IMR-90 (cell line): ENCODE results near the gene DCP1A. TPM values are rescaled to one million over a fixed set of nuclear protein-coding genes. Genes with fewer than 3 reads are reported as not detected.

Source experiments
- ATAC-seq: fragments of 200-7000 bp; cut with Tn5 transposase; 2 replicates; pipeline ENCODE4 v1.9.1; 2020; ENCODE audit warnings: low read depth, mild to moderate bottlenecking, moderate library complexity
- BruUV-seq: library from RNA; stranded (reverse); fragments of 400-500 nt; replicated peaks from 2 replicates; lab custom pipeline; 2021; lab: Mats Ljungman, UMichigan
- CTCF ChIA-PET: fragments of 300-600 bp; formaldehyde crosslinking; extraction: SDS; loops from one replicate; lab custom pipeline; 2021; ENCODE audit warnings: antibody characterized with exemption; lab: Yijun Ruan, JAX
- POLR2A ChIA-PET: fragments of 300-600 bp; sonication (Branson Sonifier 250); formaldehyde crosslinking; loops from one replicate; lab custom pipeline; 2022; ENCODE audit warnings: antibody characterized with exemption; ENCODE audit not compliant: unreplicated experiment; lab: Charles Lee
- DNase-seq: peaks from one replicate; pipeline ENCODE4 v3.0.0; 2013
- H2AFZ ChIP-seq: replicated peaks from 2 replicates; pipeline ENCODE3; 2013; ENCODE audit warnings: low read length, mild to moderate bottlenecking; ENCODE audit not compliant: poor library complexity
- H2AK5ac ChIP-seq: 2 replicates; pipeline ENCODE4 v1.6.1; 2013; ENCODE audit warnings: low read depth, low read length, inconsistent platforms
- H2AK9ac ChIP-seq: replicated peaks from 2 replicates; pipeline ENCODE3; 2013; ENCODE audit warnings: mild to moderate bottlenecking, low read depth, low read length, moderate library complexity; ENCODE audit not compliant: poor library complexity
- H2BK120ac ChIP-seq: 2 replicates; pipeline ENCODE4 v1.6.1; 2013; ENCODE audit warnings: low read depth, low read length, inconsistent platforms
- H2BK15ac ChIP-seq: 3 replicates; pipeline ENCODE4 v1.6.1; 2013; ENCODE audit warnings: low read depth, low read length, inconsistent platforms
- H2BK20ac ChIP-seq: 2 replicates; pipeline ENCODE4 v1.6.1; 2013; ENCODE audit warnings: low read depth, mild to moderate bottlenecking, inconsistent platforms, low read length, moderate library complexity
- H2BK5ac ChIP-seq: 2 replicates; pipeline ENCODE4 v1.6.1; 2013; ENCODE audit warnings: mild to moderate bottlenecking, low read depth, low read length, inconsistent platforms; ENCODE audit not compliant: poor library complexity, severe bottlenecking
- H3K14ac ChIP-seq: replicated peaks from 2 replicates; pipeline ENCODE4 v1.6.1; 2013; ENCODE audit warnings: low read depth, low read length, inconsistent platforms
- H3K18ac ChIP-seq: 2 replicates; pipeline ENCODE4 v1.6.1; 2013; ENCODE audit warnings: low read depth, low read length, control low read depth
- H3K23ac ChIP-seq: 2 replicates; pipeline ENCODE4 v1.6.1; 2013; ENCODE audit warnings: low read depth, low read length, inconsistent platforms
- H3K27ac ChIP-seq: 2 replicates; pipeline ENCODE4 v1.5.1; 2013; ENCODE audit warnings: mild to moderate bottlenecking, control low read depth, low read length; ENCODE audit not compliant: insufficient read depth
- H3K27me3 ChIP-seq: 2 replicates; pipeline ENCODE4 v1.6.1; 2013; ENCODE audit warnings: low read length; ENCODE audit not compliant: control insufficient read depth, insufficient read depth
- H3K36me3 ChIP-seq: 2 replicates; pipeline ENCODE4 v1.6.1; 2013; ENCODE audit warnings: low read length, mixed read lengths; ENCODE audit not compliant: control insufficient read depth, insufficient read depth
- H3K4ac ChIP-seq: 2 replicates; pipeline ENCODE4 v1.6.1; 2013; ENCODE audit warnings: low read depth, low read length, inconsistent platforms
- H3K4me1 ChIP-seq: 2 replicates; pipeline ENCODE4 v1.6.1; 2013; ENCODE audit warnings: low read length, mixed read lengths; ENCODE audit not compliant: control insufficient read depth, insufficient read depth
- H3K4me2 ChIP-seq: 2 replicates; pipeline ENCODE4 v1.6.1; 2013; ENCODE audit warnings: low read depth, mild to moderate bottlenecking, control low read depth, low read length, moderate library complexity
- H3K4me3 ChIP-seq: 2 replicates; pipeline ENCODE4 v1.5.1; 2013; ENCODE audit warnings: low read depth, mild to moderate bottlenecking, control low read depth, low read length, moderate library complexity; ENCODE audit not compliant: insufficient read depth
- H3K56ac ChIP-seq: 2 replicates; pipeline ENCODE4 v1.6.1; 2013; ENCODE audit warnings: low read length, inconsistent platforms; ENCODE audit not compliant: insufficient read depth; ENCODE audit errors: extremely low read depth
- H3K79me1 ChIP-seq, 2 experiments: 2 replicates each; pipeline ENCODE4 v1.6.1; 2013; ENCODE audit warnings: low read length in 2 of 2, inconsistent platforms in 1 of 2, low read depth in 1 of 2
- H3K9ac ChIP-seq: 2 replicates; pipeline ENCODE4 v1.6.1; 2013; ENCODE audit warnings: low read depth, low read length, control low read depth
- H3K9me1 ChIP-seq: 2 replicates; pipeline ENCODE4 v1.6.1; 2013; ENCODE audit warnings: low read length, inconsistent platforms; ENCODE audit not compliant: insufficient read depth
- H3K9me3 ChIP-seq: 2 replicates; pipeline ENCODE4 v1.6.1; 2013; ENCODE audit warnings: low read length; ENCODE audit not compliant: control insufficient read depth, insufficient read depth
- H4K20me1 ChIP-seq: 2 replicates; pipeline ENCODE4 v1.6.1; 2013; ENCODE audit warnings: low read length, inconsistent platforms; ENCODE audit not compliant: insufficient read depth
- H4K5ac ChIP-seq: 2 replicates; pipeline ENCODE4 v1.6.1; 2013; ENCODE audit warnings: mild to moderate bottlenecking, low read depth, low read length, control low read depth
- H4K8ac ChIP-seq, 2 experiments: 2 replicates each; pipeline ENCODE4 v1.6.1; 2013; ENCODE audit warnings: low read depth in 2 of 2, low read length in 2 of 2, control low read depth in 1 of 2, inconsistent platforms in 1 of 2
- H4K91ac ChIP-seq: 2 replicates; pipeline ENCODE4 v1.6.1; 2013; ENCODE audit warnings: low read depth, low read length, inconsistent platforms; ENCODE audit not compliant: insufficient read depth
- CEBPB ChIP-seq: IDR thresholded peaks from 2 replicates; pipeline ENCODE4 v1.6.1; 2012; ENCODE audit warnings: low read depth, low read length, improper control_type of control experiment
- FOS ChIP-seq: fragments of 150-350 bp; IDR thresholded peaks from 2 replicates; pipeline ENCODE4 v1.6.1; 2016; ENCODE audit warnings: low read depth, low read length
- MXI1 ChIP-seq: IDR thresholded peaks from 2 replicates; pipeline ENCODE4 v1.6.1; 2012; ENCODE audit warnings: low read depth, mild to moderate bottlenecking, low read length, moderate library complexity, borderline replicate concordance
- NFE2L2 ChIP-seq: fragments of 150-350 bp; IDR thresholded peaks from 2 replicates; pipeline ENCODE4 v1.6.1; 2016; ENCODE audit warnings: low read depth, mild to moderate bottlenecking, low read length
- POLR2A ChIP-seq: IDR thresholded peaks from 2 replicates; pipeline ENCODE4 v1.6.1; 2012; ENCODE audit warnings: mild to moderate bottlenecking, low read depth, low read length
- RAD21 ChIP-seq: IDR thresholded peaks from 2 replicates; pipeline ENCODE4 v1.6.1; 2012; ENCODE audit warnings: low read length, improper control_type of control experiment
- RFX5 ChIP-seq: IDR thresholded peaks from 2 replicates; pipeline ENCODE4 v1.8.0; 2012; ENCODE audit warnings: low read depth, mild to moderate bottlenecking, low read length, moderate library complexity
- SMC3 ChIP-seq: fragments of 150-350 bp; IDR thresholded peaks from 2 replicates; pipeline ENCODE4 v1.6.1; 2016; ENCODE audit warnings: low read depth, mild to moderate bottlenecking, antibody characterized with exemption, low read length, moderate library complexity
- WGBS, 2 experiments: methylation state at CpG; one replicate each; pipeline versions ENCODE4 v1.1.5 to v1.1.7; 2013; ENCODE audit warnings: missing lambda C conversion rate in 2 of 2; ENCODE audit not compliant: insufficient read length in 1 of 2; ENCODE audit errors: extremely low coverage in 2 of 2; 5-methylcytosine and 5-hydroxymethylcytosine counted together
- dilution Hi-C: fragments of 300-500 bp; cut with HindIII; formaldehyde crosslinking; loops from one replicate; pipeline ENCODE4 v1.14.3; 2018; ENCODE audit warnings: low sequenced_read_pairs; ENCODE audit not compliant: unreplicated experiment
- in situ Hi-C: fragments of 300-500 bp; cut with MboI; formaldehyde crosslinking; loops from 3 replicates; pipeline ENCODE4 v1.14.3; 2019; ENCODE audit warnings: low sequenced_read_pairs, inconsistent platforms, mixed read lengths
- intact Hi-C: fragments of 100-400 bp; cut with micrococcal nuclease; formaldehyde crosslinking; loops from 2 replicates; pipeline ENCODE4 v1.10.0; 2022
- polyA plus RNA-seq, 3 experiments: library from polyadenylated mRNA; depleted of rRNA; stranded (reverse); fragments of >200 nt; gene quantifications; 2 replicates each; pipeline ENCODE4 v1.2.3, GENCODE V29; 2012; ENCODE audit warnings: low replicate concordance in 1 of 3
- total RNA-seq: library from RNA; depleted of rRNA; stranded (reverse); fragments of >200 nt; gene quantifications from 2 replicates; pipeline ENCODE4 v1.2.3, GENCODE V29; 2012
- TF ChIP-seq, protein P1 (sequence below): conservative IDR thresholded peaks from 2 replicates; pipeline ENCODE4 v1.5.1; 2012; ENCODE audit warnings: mild to moderate bottlenecking, low read depth, low read length, improper control_type of control experiment
- TF ChIP-seq, protein P2 (sequence below): fragments of 150-350 bp; IDR thresholded peaks from 2 replicates; pipeline ENCODE4 v1.6.1; 2017; ENCODE audit warnings: mild to moderate bottlenecking, antibody characterized with exemption, low read length, low read depth
- TF ChIP-seq, protein P3 (sequence below): fragments of 150-350 bp; IDR thresholded peaks from 2 replicates; pipeline ENCODE4 v1.6.1; 2016; ENCODE audit warnings: low read depth, mild to moderate bottlenecking, low read length, moderate library complexity, borderline replicate concordance

DCP1A gene
- total and polyA plus RNA-seq, 2 of the 4 experiments (the other 2 are of a cell fraction) = 13.2 to 30.1 TPM

DNA sequence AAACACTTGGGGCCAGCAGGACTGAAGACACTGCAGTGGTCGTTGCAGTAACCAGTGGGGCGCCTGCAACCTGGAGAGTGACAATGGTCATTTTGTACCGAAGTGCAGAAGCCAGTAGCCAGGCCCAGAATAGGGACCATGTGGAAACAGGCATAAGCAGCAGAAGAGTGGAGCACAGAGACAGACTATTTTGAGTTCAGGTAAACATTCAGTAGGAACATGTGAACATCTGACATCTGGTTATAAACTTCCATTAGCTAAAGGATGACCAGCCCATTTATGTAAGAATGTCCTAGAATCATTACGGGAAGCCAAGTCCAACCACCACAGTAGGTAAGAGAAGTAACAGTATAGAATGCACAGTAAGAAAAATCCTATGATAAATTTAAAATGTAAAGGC, 59.1 kb downstream of the DCP1A start:
- POLR2A ChIA-PET = no interaction called here
- Histone ChIP-seq H3K4ac (no peak overlapping the region), H4K20me1 (no peaks in the 10 kb centered on the region), H3K36me3 (peaks cover 27% of the 10 kb centered on the region), H3K79me1 (peaks cover 0 to 3% of the 10 kb centered on the region in 2 experiments; a peak in 1 of 4 replicates), H3K4me2 (no peak overlapping the region), H4K5ac (no peak overlapping the region), H3K9me3 (no peaks in the 10 kb centered on the region), H3K23ac (no peak overlapping the region), H3K9ac (no peak overlapping the region), H2AK9ac (peak overlapping the region; percentile 33), H3K27ac (no peak overlapping the region), H3K4me1 (peaks cover 6% of the 10 kb centered on the region), H3K14ac (no peak overlapping the region), H4K8ac (no peak overlapping the region; a peak in 1 of 4 replicates), H2BK5ac (no peak overlapping the region), H2AK5ac (no peak overlapping the region), H2BK120ac (no peak overlapping the region), H4K91ac (no peak overlapping the region), H2BK15ac (no peak overlapping the region), H3K18ac (no peak overlapping the region), H3K9me1 (0 out of 2 replicates have a peak, but pooled peaks cover 10% of the 10 kb centered on the region), H3K56ac (no peak overlapping the region), H3K27me3 (no peaks in the 10 kb centered on the region), H3K4me3 (no peak overlapping the region), H2BK20ac (no peak overlapping the region), H2AFZ (no peak overlapping the region)
- no peak for TF ChIP-seq CEBPB
- TF ChIP-seq, protein P1, sequence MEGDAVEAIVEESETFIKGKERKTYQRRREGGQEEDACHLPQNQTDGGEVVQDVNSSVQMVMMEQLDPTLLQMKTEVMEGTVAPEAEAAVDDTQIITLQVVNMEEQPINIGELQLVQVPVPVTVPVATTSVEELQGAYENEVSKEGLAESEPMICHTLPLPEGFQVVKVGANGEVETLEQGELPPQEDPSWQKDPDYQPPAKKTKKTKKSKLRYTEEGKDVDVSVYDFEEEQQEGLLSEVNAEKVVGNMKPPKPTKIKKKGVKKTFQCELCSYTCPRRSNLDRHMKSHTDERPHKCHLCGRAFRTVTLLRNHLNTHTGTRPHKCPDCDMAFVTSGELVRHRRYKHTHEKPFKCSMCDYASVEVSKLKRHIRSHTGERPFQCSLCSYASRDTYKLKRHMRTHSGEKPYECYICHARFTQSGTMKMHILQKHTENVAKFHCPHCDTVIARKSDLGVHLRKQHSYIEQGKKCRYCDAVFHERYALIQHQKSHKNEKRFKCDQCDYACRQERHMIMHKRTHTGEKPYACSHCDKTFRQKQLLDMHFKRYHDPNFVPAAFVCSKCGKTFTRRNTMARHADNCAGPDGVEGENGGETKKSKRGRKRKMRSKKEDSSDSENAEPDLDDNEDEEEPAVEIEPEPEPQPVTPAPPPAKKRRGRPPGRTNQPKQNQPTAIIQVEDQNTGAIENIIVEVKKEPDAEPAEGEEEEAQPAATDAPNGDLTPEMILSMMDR = no peak
- TF ChIP-seq, protein P2, sequence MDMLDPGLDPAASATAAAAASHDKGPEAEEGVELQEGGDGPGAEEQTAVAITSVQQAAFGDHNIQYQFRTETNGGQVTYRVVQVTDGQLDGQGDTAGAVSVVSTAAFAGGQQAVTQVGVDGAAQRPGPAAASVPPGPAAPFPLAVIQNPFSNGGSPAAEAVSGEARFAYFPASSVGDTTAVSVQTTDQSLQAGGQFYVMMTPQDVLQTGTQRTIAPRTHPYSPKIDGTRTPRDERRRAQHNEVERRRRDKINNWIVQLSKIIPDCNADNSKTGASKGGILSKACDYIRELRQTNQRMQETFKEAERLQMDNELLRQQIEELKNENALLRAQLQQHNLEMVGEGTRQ = no peak
- TF ChIP-seq, protein P3, sequence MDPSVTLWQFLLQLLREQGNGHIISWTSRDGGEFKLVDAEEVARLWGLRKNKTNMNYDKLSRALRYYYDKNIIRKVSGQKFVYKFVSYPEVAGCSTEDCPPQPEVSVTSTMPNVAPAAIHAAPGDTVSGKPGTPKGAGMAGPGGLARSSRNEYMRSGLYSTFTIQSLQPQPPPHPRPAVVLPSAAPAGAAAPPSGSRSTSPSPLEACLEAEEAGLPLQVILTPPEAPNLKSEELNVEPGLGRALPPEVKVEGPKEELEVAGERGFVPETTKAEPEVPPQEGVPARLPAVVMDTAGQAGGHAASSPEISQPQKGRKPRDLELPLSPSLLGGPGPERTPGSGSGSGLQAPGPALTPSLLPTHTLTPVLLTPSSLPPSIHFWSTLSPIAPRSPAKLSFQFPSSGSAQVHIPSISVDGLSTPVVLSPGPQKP = no peak
- TF ChIP-seq NFE2L2 = no peak
- TF ChIP-seq SMC3 = no peak
- no peak for TF ChIP-seq POLR2A
- no peak for TF ChIP-seq RAD21
- no peak for TF ChIP-seq MXI1
- TF ChIP-seq FOS = no peak
- TF ChIP-seq RFX5 = no peak
- intact Hi-C loops = loop anchor here (5.0 kb wide), 1 partner anchor 176 kb away; no protein-coding TSS in a partner anchor
- dilution Hi-C loops = no loop called here
- CTCF ChIA-PET = interaction anchor here (1.4 kb wide), 1 partner anchor 11 kb away, joined by 3 read pairs; no protein-coding TSS in a partner anchor
- DNase-seq (no peak), ATAC-seq (no peak)
- in situ Hi-C loops = loop anchor here (25.0 kb wide), 1 partner anchor 599 kb away; the partner anchor contains the start of genes ACTR8 and SELENOK
- BruUV-seq = no TSS peak
- WGBS, 2 experiments = no CpG with 5 or more reads among the region's 4 CpGs
